ENCODE measurements around the gene SUSD1. TPM values are rescaled to one million over a fixed set of nuclear protein-coding genes. Genes with fewer than 3 reads are reported as not detected.

SUSD1 gene
- total RNA-seq, 1 donor from 2014 or later, result 13.0 TPM

GRCh38 chr9:112179816-112180215 is 4.7 kb upstream of the SUSD1 start:
- Histone ChIP-seq H3K4me3 (no peak overlapping the region), H3K9me3 (no peaks in the 10 kb centered on the region), H3K4me1 (no peaks in the 10 kb centered on the region), H3K27me3 (no peaks in the 10 kb centered on the region), H3K36me3 (no peaks in the 10 kb centered on the region), H3K27ac (no peak overlapping the region)
- intact Hi-C loops (cut with DNase I), result loop anchor here (5.0 to 10.0 kb wide), 2 partner anchors 165 to 283 kb away; partner anchors contain the start of gene UGCG
- no peak for DNase-seq (ENCODE audit: low spot score in 2 of 2)
- TF ChIP-seq CTCF (IDR thresholded peaks at IDR 0.05), result no peak

GRCh38 chr9:112176524-112176923 is 1.4 kb upstream of the SUSD1 start:
- intact Hi-C loops (cut with DNase I), result loop anchor here (5.0 to 10.0 kb wide), 2 partner anchors 162 to 279 kb away; partner anchors contain the start of gene UGCG
- Histone ChIP-seq H3K36me3 (no peaks in the 10 kb centered on the region), H3K27ac (no peak overlapping the region), H3K4me3 (no peak overlapping the region), H3K9me3 (no peaks in the 10 kb centered on the region), H3K27me3 (no peaks in the 10 kb centered on the region), H3K4me1 (peaks cover 0 to 6% of the 10 kb centered on the region in 2 donors)
- DNase-seq (ENCODE audit: low spot score in 2 of 2), result no peak
- no peak for TF ChIP-seq CTCF (IDR thresholded peaks at IDR 0.05)

DNA sequence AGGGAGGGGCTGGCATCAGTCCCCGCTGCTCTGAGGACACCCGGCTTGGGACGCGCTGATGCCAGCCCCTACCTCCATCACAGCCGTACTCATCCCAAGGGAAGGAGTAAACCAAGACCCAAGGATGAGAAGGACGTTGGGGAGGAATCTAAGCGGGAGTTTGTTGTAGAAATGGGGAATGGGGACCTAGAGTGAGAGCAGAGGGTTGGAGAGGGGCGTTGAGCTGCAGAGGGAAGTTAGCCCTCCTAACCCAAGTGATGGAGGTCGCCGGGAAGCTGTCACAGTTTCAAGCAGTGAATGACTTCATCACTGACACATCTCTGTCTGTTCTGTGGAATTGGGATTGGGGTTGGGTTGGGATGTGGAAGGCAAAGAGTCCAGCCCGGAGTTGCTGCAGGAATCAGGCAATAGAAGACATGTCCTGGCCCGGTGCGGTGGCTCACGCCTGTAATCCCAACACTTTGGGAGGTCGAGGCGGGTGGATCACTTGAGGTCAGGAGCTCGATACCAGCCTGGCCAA is 759 bp upstream of the SUSD1 start:
- intact Hi-C loops (cut with DNase I), result loop anchor here (1.0 to 10.0 kb wide), 3 partner anchors 157 to 279 kb away; partner anchors contain the start of genes PTBP3 and UGCG
- no peak overlapping the region for H3K27ac ChIP-seq
- no peak for TF ChIP-seq CTCF (IDR thresholded peaks at IDR 0.05)
- no peaks in the 10 kb centered on the region for H3K9me3 ChIP-seq
- H3K27me3 ChIP-seq, result no peaks in the 10 kb centered on the region
- DNase-seq (ENCODE audit: low spot score in 2 of 2), result no peak
- H3K4me1 ChIP-seq, result peaks cover 0 to 6% of the 10 kb centered on the region in 2 donors
- H3K4me3 ChIP-seq, result peak overlapping the region in 1 of 2 donors; percentile 78
- no peaks in the 10 kb centered on the region for H3K36me3 ChIP-seq

DNA sequence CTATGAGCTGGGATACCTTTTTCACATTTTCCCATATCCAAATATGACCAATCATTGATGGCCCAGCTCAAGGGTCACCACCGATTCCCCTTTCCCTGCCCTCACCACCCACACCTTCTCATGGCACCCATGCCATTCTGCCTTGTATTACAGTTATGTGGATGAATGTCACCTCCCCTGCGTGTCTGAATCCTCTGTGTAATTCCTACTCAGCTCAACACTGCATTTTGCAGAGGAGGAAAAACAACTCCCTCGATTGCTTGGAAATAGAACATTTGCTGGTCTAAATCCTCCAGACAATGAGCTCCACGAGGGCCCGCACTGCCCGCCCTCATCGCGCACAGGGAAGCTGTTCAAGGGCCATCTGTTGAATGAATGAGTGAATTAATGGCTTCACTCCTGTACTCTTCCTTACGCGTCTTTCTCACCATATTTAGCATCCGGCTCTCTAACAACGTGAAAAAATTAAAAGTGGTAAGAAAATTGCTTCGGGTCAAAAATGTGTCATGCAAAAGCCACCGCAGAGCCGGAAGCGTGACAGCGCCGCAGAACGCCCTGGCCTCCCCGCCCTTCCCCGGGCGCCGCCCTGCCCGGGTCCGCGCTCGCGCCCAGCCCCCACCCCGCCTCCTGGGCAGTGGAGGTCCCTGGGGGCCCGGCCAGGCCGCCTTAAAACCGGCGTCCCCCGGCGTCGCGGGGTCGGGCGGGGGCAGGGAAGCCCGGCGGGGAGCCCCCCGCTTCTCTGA is 704 bp downstream of the SUSD1 start:
- Histone ChIP-seq H3K27me3 (no peaks in the 10 kb centered on the region), H3K27ac (peak overlapping the region; percentile 12 to 43), H3K4me3 (peak overlapping the region; percentile 76 to 78), H3K4me1 (peaks cover 0 to 6% of the 10 kb centered on the region in 2 donors), H3K9me3 (no peaks in the 10 kb centered on the region), H3K36me3 (no peaks in the 10 kb centered on the region)
- TF ChIP-seq CTCF (IDR thresholded peaks at IDR 0.05), result no peak
- intact Hi-C loops (cut with DNase I), result loop anchor here (10.0 kb wide), 1 partner anchor 160 kb away; no protein-coding TSS in a partner anchor
- peak in 1 of 2 donors; percentile 83 for DNase-seq (ENCODE audit: low spot score in 2 of 2)

GRCh38 chr9:112173489-112174221 is 1.4 kb downstream of the SUSD1 start:
- no peaks in the 10 kb centered on the region for H3K36me3 ChIP-seq
- intact Hi-C loops (cut with DNase I), result loop anchor here (10.0 kb wide), 1 partner anchor 159 kb away; no protein-coding TSS in a partner anchor
- no peak for TF ChIP-seq CTCF (IDR thresholded peaks at IDR 0.05)
- H3K4me3 ChIP-seq, result peak overlapping the region in 1 of 2 donors; percentile 76
- H3K9me3 ChIP-seq, result no peaks in the 10 kb centered on the region
- H3K4me1 ChIP-seq, result peaks cover 0 to 6% of the 10 kb centered on the region in 2 donors
- no peak overlapping the region for H3K27ac ChIP-seq
- no peaks in the 10 kb centered on the region for H3K27me3 ChIP-seq
- no peak for DNase-seq (ENCODE audit: low spot score in 2 of 2)

Data from ascending aorta (tissue), 2 donors.